Measurements from ENCODE around the gene DIAPH2. TPM values are rescaled to one million over a fixed set of nuclear protein-coding genes. Genes with fewer than 3 reads are reported as not detected.

DIAPH2 gene
- total RNA-seq, 4 donors from 2014 or later: 36.6 to 78.3 (median 41.4) TPM

DNA sequence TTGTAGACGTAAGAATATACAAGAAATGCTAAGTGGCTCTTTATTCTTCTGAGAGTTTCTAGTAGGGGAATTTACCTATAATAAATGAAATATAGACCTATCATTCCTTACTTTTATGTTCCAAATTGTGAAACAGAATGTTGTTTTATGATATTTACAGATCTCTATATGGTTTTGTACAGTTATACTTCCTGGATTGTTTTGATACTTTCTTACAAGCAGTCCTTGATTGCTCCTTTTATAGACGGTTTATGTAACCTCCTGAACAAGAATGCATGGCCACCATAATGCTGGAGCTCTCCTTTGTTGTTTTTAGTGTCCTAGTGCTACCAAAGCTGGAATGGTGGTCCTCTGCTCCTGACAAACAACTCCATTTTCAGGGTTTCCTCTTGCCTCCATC is 107.4 kb downstream of the DIAPH2 start:
- ATAC-seq (ENCODE audit: low FRiP score) (no peak), DNase-seq (ENCODE audit: low spot score) (no peak)
- TF ChIP-seq CTCF (IDR thresholded peaks at IDR 0.05): no peak

DNA sequence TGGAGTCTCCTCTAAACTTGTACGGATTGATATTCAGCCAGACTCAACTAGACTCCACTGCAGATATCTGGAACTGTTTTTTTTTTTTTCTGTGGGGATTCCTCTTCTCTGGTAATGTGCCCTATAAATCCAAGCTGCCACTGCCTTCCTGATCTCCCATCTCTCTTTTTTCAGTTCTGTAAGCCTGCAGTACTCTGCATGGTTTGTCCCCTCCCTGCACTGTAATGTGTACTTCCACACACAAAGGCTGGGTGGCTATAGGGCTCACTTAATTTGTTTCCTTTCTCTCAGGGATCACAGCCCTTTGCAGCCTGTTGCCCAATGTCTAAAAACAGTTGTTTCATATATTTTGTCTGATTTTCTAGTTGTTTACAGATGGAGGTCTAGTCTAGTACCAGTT is 114.3 kb downstream of the DIAPH2 start:
- TF ChIP-seq CTCF (IDR thresholded peaks at IDR 0.05): no peak
- ATAC-seq (ENCODE audit: low FRiP score): no peak
- DNase-seq (ENCODE audit: low spot score): no peak

DNA sequence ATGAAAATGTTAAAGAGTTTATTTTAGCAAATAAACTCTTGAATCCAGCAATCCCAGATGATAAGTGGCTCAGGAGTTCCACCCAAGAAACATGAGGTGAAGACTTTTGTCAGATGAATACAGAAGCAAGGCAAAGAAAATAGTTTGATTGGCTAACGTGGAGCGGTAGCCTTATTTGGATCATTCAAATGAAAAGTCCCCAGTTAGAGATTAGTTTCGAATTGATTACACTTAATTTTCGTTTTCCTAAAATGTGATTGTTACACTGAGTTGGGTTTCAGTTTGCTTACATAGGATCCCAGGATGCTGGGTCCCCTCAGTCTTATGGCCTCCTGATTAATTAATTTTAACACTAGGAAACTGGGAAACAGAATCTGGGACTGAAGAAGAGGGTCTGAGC is 122.7 kb downstream of the DIAPH2 start:
- DNase-seq (ENCODE audit: low spot score) (no peak), ATAC-seq (ENCODE audit: low FRiP score) (no peak)
- TF ChIP-seq CTCF (IDR thresholded peaks at IDR 0.05): no peak

- no peak for TF ChIP-seq CTCF (IDR thresholded peaks at IDR 0.05)
- DNase-seq (ENCODE audit: low spot score): no peak
- ATAC-seq (ENCODE audit: low FRiP score): no peak
These were observed 136.3 kb downstream of the DIAPH2 start for GRCh38 chrX:96820935-96821334.

DNA sequence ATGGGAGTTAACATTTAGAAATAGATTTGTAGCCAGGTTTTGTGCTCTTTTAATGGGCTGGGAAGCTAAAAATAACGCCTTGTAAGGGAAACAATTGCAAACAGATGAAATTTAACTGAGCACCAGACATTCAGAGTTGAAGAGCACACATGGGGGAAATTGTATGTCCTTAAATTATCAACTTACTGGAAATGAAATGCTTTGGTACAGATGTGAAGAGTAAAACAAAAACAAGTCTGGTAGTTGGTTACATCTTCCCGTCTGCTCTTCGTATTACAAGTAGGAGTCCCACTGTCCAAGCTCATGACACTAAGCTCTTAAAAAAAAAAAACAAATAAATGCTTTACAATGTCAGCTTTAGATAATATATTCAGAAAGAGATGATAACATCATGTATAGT is 139.5 kb downstream of the DIAPH2 start:
- ATAC-seq (ENCODE audit: low FRiP score) (no peak), DNase-seq (ENCODE audit: low spot score) (no peak)
- TF ChIP-seq CTCF (IDR thresholded peaks at IDR 0.05): no peak

DNA sequence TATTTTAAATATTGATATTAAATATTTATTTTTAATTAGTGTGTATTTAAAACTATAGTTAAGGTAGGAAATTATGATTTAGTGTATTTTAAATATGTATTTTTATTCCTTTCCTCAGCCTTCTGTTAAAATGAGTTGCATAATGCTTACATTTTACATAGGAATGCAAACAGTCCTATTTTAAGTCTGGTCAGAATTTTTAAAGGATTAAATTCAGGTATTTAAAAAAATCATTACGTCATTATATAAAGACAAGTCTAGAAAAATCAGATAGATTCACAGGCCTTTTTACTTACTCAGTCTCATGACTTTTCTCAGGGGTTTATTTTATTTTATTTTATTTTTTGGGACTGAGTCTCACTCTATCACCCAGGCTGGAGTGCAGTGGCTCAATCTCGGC is 148.7 kb downstream of the DIAPH2 start:
- DNase-seq (ENCODE audit: low spot score): no peak
- no peak for ATAC-seq (ENCODE audit: low FRiP score)
- no peak for TF ChIP-seq CTCF (IDR thresholded peaks at IDR 0.05)

GRCh38 chrX:96834137-96834536 is 149.5 kb downstream of the DIAPH2 start:
- no peak for TF ChIP-seq CTCF (IDR thresholded peaks at IDR 0.05)
- DNase-seq (ENCODE audit: low spot score): no peak
- no peak for ATAC-seq (ENCODE audit: low FRiP score)
